B cell (primary cell): ENCODE results near the gene PRKN. TPM values are rescaled to one million over a fixed set of nuclear protein-coding genes. Genes with fewer than 3 reads are reported as not detected.

Experiments used
- ATAC-seq: fragments of 200-7000 bp; cut with Tn5 transposase; one replicate; pipeline ENCODE4 v1.10.0; 2021; ENCODE audit warnings: low read depth, mild to moderate bottlenecking, moderate number of reproducible peaks, moderate library complexity
- CTCF ChIA-PET: fragments of 350-600 bp; sonication (Branson Sonifier 250); formaldehyde crosslinking; loops from one replicate; lab custom pipeline; 2021; ENCODE audit warnings: antibody characterized with exemption, inconsistent platforms; lab: Charles Lee
- POLR2A ChIA-PET: fragments of 350-600 bp; sonication (Branson Sonifier 250); formaldehyde crosslinking; loops from one replicate; lab custom pipeline; 2021; ENCODE audit warnings: antibody characterized with exemption; lab: Charles Lee
- DNase-seq: peaks from one replicate; pipeline ENCODE4 v3.0.0; 2013
- H2AFZ ChIP-seq: 2 replicates; pipeline ENCODE4 v1.6.1; 2012; ENCODE audit warnings: mild to moderate bottlenecking, low read depth, low read length; ENCODE audit not compliant: insufficient read depth, poor library complexity, severe bottlenecking
- H3K27ac ChIP-seq, 2 donors: 1 replicate in 1 of 2; 2 replicates in 1 of 2; pipeline ENCODE4 v1.5.1; 2012 to 2013; ENCODE audit warnings: low read length in 2 of 2, mild to moderate bottlenecking in 2 of 2, moderate library complexity in 1 of 2
- H3K27me3 ChIP-seq, 4 experiments: fragments of 200-600 bp in 1 of 4; sonication (generic) in 1 of 4; replicated peaks in 1 of 4; 1 replicate in 2 of 4; 2 replicates in 2 of 4; pipeline versions ENCODE4 v1.6.1 to v1.7.0; 2013 to 2016; ENCODE audit warnings: low read length in 3 of 4, mild to moderate bottlenecking in 2 of 4, mixed read lengths in 1 of 4, moderate library complexity in 1 of 4; ENCODE audit not compliant: insufficient read depth in 4 of 4, control insufficient read depth in 3 of 4; ENCODE audit errors: control extremely low read depth in 1 of 4
- H3K36me3 ChIP-seq, 2 experiments: replicated peaks in 1 of 2; 1 replicate in 1 of 2; 2 replicates in 1 of 2; pipeline versions ENCODE4 v1.6.1 to v1.7.1; 2013; ENCODE audit warnings: low read length in 1 of 2; ENCODE audit not compliant: insufficient read depth in 2 of 2, control insufficient read depth in 1 of 2; ENCODE audit errors: control extremely low read depth in 1 of 2, extremely low read depth in 1 of 2
- H3K4me1 ChIP-seq, 2 donors: fragments of 200-600 bp in 1 of 2; sonication (generic) in 1 of 2; 1 replicate in 1 of 2; 2 replicates in 1 of 2; pipeline versions ENCODE4 v1.5.1 to v1.6.1; 2013 to 2017; ENCODE audit warnings: low read length in 2 of 2; ENCODE audit not compliant: control insufficient read depth in 2 of 2, insufficient read depth in 2 of 2
- H3K4me2 ChIP-seq: replicated peaks from 2 replicates; pipeline ENCODE3; 2012; ENCODE audit warnings: mild to moderate bottlenecking, low read depth, low read length; ENCODE audit not compliant: poor library complexity, severe bottlenecking
- H3K4me3 ChIP-seq, 5 experiments: fragments of 200-600 bp in 1 of 5; sonication (generic) in 1 of 5; 1 replicate in 3 of 5; 2 replicates in 2 of 5; pipeline versions ENCODE4 v1.5.1 to v1.7.0; 2011 to 2016; ENCODE audit warnings: low read length in 4 of 5, mild to moderate bottlenecking in 4 of 5, low read depth in 2 of 5, control low read depth in 1 of 5, moderate library complexity in 1 of 5; ENCODE audit not compliant: insufficient read depth in 1 of 5; ENCODE audit errors: control extremely low read depth in 1 of 5, extremely low read depth in 1 of 5
- H3K79me2 ChIP-seq: fragments of 200-600 bp; sonication (generic); one replicate; pipeline ENCODE4 v1.6.0; 2016; ENCODE audit warnings: low read length; ENCODE audit not compliant: control insufficient read depth, insufficient read depth
- H3K9ac ChIP-seq: fragments of 200-600 bp; sonication (generic); 2 replicates; pipeline ENCODE4 v1.6.1; 2017; ENCODE audit warnings: mild to moderate bottlenecking, low read length, moderate library complexity
- H3K9me3 ChIP-seq, 3 donors: one replicate each; pipeline versions ENCODE4 v1.6.1 to v1.7.1; 2013; ENCODE audit warnings: low read length in 2 of 3; ENCODE audit not compliant: control insufficient read depth in 2 of 3, insufficient read depth in 1 of 3; ENCODE audit errors: control extremely low read depth in 1 of 3
- H4K20me1 ChIP-seq: 2 replicates; pipeline ENCODE4 v1.6.0; 2012; ENCODE audit warnings: mild to moderate bottlenecking, low read length; ENCODE audit not compliant: insufficient read depth, control insufficient read depth, poor library complexity, severe bottlenecking
- H3K27ac Mint-ChIP-seq: one replicate; pipeline ENCODE4 v1.8.0; 2021; ENCODE audit warnings: mixed read lengths
- H3K27me3 Mint-ChIP-seq: one replicate; pipeline ENCODE4 v1.8.0; 2021; ENCODE audit warnings: mixed read lengths
- H3K4me1 Mint-ChIP-seq: one replicate; pipeline ENCODE4 v1.8.0; 2021; ENCODE audit warnings: mixed read lengths
- H3K4me3 Mint-ChIP-seq: one replicate; pipeline ENCODE4 v1.8.0; 2021; ENCODE audit warnings: mixed read lengths
- H3K9me3 Mint-ChIP-seq: one replicate; pipeline ENCODE4 v1.8.0; 2022; ENCODE audit warnings: mixed read lengths; ENCODE audit not compliant: insufficient read depth
- CTCF ChIP-seq: fragments of 200-600 bp; IDR thresholded peaks from one replicate; pipeline ENCODE4 v1.8.0; 2022; ENCODE audit warnings: antibody characterized with exemption, mild to moderate bottlenecking
- EZH2 ChIP-seq: IDR thresholded peaks from 2 replicates; pipeline ENCODE4 v1.6.1; 2012; ENCODE audit warnings: borderline replicate concordance, low read depth, mild to moderate bottlenecking, moderate library complexity, low read length; ENCODE audit not compliant: insufficient read depth, poor library complexity, severe bottlenecking
- WGBS: methylation state at CpG from one replicate; pipeline ENCODE4 v1.1.5; 2013; ENCODE audit warnings: missing lambda C conversion rate; ENCODE audit not compliant: insufficient coverage; 5-methylcytosine and 5-hydroxymethylcytosine counted together
- intact Hi-C: fragments of 100-400 bp; cut with micrococcal nuclease; formaldehyde crosslinking; loops from one replicate; pipeline ENCODE4 v1.10.0; 2022
- polyA plus RNA-seq: library from polyadenylated mRNA; depleted of rRNA; stranded (reverse); fragments of >200 nt; gene quantifications from 2 replicates; pipeline ENCODE4 v1.2.3, GENCODE V29; 2012
- total RNA-seq, 2 donors: library from RNA; stranded (reverse); fragments of 120-200 nt in 1 of 2; gene quantifications; 1 replicate in 1 of 2; 2 replicates in 1 of 2; pipeline versions ENCODE4 v1.2.3 to v1.2.4, GENCODE V29; 2013 to 2022

PRKN gene
- total and polyA plus RNA-seq, 2 donors (not counting 1 experiment from before 2014, with no cell fraction given), result 1.6 to 6.2 TPM

GRCh38 chr6:162187168-162187935 is 540.2 kb downstream of the PRKN start:
- H3K4me3 Mint-ChIP-seq, result no peak overlapping the region
- WGBS, result 100% methylated on average over 1 of the region's 4 CpGs
- H3K27me3 ChIP-seq, result no peaks in the 10 kb centered on the region
- CTCF ChIA-PET, result no interaction called here
- no peaks in the 10 kb centered on the region for H3K9me3 Mint-ChIP-seq
- ATAC-seq, result no peak
- POLR2A ChIA-PET, result no interaction called here
- no peak overlapping the region for H3K4me2 ChIP-seq
- H3K27me3 Mint-ChIP-seq, result no peaks in the 10 kb centered on the region
- no peaks in the 10 kb centered on the region for H4K20me1 ChIP-seq
- TF ChIP-seq EZH2, result no peak
- TF ChIP-seq CTCF, result no peak
- no peaks in the 10 kb centered on the region for H3K9me3 ChIP-seq
- intact Hi-C loops, result no loop called here
- no peaks in the 10 kb centered on the region for H3K36me3 ChIP-seq
- no peak overlapping the region for H3K27ac ChIP-seq
- H3K9ac ChIP-seq, result no peak overlapping the region
- H3K4me3 ChIP-seq, result no peak overlapping the region
- H3K79me2 ChIP-seq, result no peaks in the 10 kb centered on the region
- peaks cover 0 to 1% of the 10 kb centered on the region in 2 donors for H3K4me1 ChIP-seq
- no peak overlapping the region for H3K27ac Mint-ChIP-seq
- H2AFZ ChIP-seq, result no peak overlapping the region
- DNase-seq, result no peak
- H3K4me1 Mint-ChIP-seq, result no peaks in the 10 kb centered on the region

GRCh38 chr6:162184465-162184864 is 543.1 kb downstream of the PRKN start:
- H3K27ac Mint-ChIP-seq, result no peak overlapping the region

More at GRCh38 chr6:162184465-162184864, 543.1 kb downstream of the PRKN start:
- Mint-ChIP-seq H3K4me1 (peaks cover 12% of the 10 kb centered on the region), H3K4me3 (no peak overlapping the region), H3K9me3 (peaks cover 3% of the 10 kb centered on the region), H3K27me3 (no peaks in the 10 kb centered on the region)
- H3K4me2 ChIP-seq, result no peak overlapping the region
- no peaks in the 10 kb centered on the region for H3K9me3 ChIP-seq
- ATAC-seq (no peak), DNase-seq (no peak)
- no peak for TF ChIP-seq CTCF
- no peaks in the 10 kb centered on the region for H4K20me1 ChIP-seq
- 98% methylated on average over 4 of the region's 9 CpGs for WGBS
- no peak overlapping the region for H3K4me3 ChIP-seq
- intact Hi-C loops, result no loop called here
- H3K36me3 ChIP-seq, result no peaks in the 10 kb centered on the region
- no peak overlapping the region for H3K27ac ChIP-seq
- no peak overlapping the region for H3K9ac ChIP-seq
- no peak overlapping the region for H2AFZ ChIP-seq
- CTCF ChIA-PET, result no interaction called here
- H3K27me3 ChIP-seq, result no peaks in the 10 kb centered on the region
- POLR2A ChIA-PET, result no interaction called here
- peaks cover 6 to 9% of the 10 kb centered on the region in 2 donors for H3K4me1 ChIP-seq
- H3K79me2 ChIP-seq, result no peaks in the 10 kb centered on the region
